GM19025 (cell line): ENCODE measurements around the gene TTC28.
"Not testable (repeated sequence)": the region's sequence is repeated elsewhere in the genome, so short reads cannot be mapped to it uniquely, and the experiment has no call there.

Experiments
- ATAC-seq: cut with Tn5 transposase; IDR thresholded peaks from one replicate; pipeline ENCODE4 v1.9.1; 2021; ENCODE audit warnings: mild to moderate bottlenecking, low read depth, moderate library complexity; ENCODE audit not compliant: unreplicated experiment

TTC28 gene

DNA sequence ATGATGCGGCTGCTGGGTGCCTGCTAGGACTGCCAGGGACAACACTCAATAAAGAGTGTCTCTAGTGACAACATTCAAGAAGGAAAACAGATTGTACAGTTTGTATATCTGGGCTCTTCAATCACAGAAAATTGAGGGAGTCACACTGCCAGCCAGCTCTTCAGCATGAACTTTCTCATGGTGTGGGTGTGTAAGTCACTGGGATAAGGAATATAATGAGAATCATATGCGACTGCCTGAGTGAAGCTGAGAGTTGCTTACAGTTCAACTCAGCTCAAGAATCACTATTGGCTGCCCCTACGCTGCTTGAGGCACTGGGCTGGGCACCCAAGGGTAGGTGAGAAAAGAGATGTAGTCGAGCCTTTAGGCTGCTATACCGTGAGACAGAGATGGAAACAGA, 432.5 kb downstream of the TTC28 start:
- ATAC-seq: no peak

DNA sequence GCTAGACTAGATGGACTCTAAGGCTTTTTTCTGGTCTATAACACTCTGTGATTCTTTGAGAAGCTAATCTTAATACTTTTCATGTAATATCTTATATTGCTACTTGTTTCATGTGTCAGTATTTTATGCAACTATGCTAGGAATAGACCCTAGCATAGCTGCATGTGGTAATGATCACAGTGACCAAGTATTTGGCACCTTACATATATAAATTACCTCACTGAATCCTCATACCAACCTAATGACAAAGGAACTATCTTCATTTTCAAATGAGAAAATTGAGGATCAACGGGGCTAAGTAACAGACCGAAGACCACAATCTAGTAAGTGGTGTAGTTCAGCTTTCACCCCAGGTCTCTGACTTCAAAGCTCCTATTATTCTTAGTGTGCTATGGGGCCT, 433.2 kb downstream of the TTC28 start:
- ATAC-seq: no peak

DNA sequence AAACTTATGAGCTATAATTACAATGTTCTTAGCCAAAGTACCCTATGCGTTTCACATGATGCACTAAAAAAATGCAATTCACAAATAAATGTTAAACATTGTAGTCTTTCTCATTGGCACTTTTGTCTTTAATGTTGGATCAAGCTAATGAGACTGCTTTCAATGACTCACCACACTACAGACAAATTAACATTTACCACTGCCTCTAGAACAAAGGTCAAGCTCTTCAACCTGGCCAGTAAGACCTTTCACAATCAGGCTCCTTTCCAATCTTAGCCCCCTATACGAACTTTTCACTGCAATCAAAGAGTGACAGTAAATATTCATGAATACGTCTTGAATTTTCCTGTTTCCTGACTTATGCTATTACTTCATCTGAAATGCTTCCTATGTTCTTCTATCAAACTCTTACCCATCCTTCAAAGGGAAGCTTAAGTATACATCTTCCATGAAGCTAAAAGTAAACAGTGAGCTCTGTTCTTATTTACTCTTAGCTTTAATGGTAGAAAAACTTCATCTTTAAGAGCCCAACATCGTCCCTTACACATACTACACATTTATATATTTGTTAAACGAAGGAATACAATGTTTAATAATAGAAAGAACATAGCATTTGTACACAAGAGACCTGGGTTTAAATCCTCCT, 433.9 kb downstream of the TTC28 start:
- no peak for ATAC-seq

DNA sequence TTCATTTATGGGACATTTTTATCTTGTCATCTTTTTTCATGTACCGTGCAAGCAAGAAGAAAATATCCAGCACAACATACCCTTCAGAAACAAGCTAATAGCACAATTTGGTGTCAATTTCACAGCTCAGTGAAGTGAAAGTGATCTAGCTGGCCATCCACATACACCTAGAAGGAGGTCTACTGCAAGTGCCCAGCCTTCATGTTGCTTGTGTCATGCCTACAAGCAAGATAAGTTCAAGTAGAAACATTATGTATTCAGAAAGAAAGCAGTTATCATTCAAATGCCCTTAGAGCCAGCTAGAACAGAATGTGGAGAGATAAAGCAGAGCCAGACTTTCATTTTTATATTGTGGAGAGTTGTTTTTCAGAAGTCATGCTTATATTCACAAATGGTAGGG, 434.9 kb downstream of the TTC28 start:
- ATAC-seq: no peak

DNA sequence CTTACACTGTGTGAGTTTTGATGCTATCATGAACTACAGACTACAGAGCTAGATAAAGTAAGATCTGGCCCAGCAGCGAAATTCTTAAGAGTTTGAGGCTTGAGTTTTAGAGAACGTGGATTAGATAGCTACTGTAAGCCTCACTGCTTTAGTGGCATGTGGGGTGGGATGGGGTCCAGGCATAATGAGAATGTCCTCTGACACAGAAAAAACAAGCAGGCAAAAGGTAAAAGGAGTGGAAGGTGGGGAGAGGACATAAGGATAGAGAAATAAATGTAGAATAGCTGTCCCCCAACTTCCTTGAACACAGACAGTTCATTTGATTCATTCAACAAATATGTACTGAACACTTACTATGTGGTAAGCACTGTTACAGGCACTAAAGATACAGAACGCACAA, 436.1 kb downstream of the TTC28 start:
- no peak for ATAC-seq

DNA sequence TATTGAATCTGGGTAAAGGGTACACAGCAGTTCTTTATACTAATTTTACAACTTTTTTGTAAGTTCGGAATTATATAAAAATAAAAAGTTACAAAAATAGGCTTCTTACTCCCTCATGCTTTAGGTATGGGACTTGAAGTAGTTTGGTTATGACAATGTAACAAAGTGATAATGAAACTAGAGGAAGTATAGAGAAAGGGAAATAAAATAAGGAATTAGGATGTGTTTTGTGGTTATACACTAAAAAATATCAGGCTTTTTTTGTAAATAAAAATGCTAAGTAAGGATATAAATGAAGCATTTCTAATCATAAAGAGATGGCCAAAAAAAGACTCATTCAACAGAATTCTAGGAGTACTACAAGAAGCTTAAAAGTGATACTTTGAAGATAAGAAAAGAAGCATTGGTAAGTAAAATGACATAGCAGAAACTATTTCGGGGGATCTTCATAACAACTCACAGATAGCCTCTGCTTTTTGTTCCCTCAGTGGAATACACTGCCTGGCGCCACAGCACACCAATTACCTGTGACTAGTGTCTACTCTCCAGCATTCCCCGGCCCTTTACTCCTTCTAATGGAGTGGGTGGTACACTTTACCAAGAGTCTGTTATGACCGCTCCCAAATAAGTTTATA, 437.9 kb downstream of the TTC28 start:
- ATAC-seq: no peak

DNA sequence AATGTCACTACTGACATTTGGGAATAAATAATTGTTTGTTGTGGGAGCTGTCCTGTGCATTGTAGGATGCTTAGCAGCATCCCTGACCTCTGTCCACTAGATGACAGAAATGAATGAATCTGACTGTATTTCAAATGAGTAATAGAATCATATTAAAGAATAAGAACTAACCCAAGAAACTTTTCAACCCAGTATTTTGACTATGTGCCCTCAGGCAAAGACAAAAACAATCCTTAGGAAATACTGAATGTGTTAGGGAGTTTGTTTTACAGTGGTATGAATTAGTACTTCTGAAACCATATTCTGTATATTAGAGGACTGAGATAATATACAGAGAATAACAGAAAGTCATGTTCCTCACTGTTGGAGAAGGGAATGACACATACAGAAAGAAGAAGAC, 439.7 kb downstream of the TTC28 start:
- no peak for ATAC-seq

DNA sequence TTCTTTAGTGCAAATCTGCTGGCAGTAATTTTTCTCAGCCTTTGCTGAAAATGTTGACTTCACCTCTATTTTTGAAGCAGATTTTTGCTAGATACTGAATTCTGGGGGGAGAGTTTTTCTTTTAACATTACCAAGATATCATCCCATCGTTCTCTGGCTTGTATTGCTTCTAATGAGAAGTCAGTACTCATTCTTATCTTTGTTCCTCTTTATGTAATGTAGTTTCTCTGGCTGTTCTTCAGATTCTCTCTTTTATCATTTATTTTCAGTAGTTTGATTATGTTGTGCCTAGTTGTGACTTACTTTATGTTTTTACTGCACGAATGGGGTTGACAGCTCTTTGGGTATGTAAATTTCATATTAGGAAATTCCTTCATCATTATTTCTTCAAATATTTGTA, 441.9 kb downstream of the TTC28 start:
- ATAC-seq: no peak

DNA sequence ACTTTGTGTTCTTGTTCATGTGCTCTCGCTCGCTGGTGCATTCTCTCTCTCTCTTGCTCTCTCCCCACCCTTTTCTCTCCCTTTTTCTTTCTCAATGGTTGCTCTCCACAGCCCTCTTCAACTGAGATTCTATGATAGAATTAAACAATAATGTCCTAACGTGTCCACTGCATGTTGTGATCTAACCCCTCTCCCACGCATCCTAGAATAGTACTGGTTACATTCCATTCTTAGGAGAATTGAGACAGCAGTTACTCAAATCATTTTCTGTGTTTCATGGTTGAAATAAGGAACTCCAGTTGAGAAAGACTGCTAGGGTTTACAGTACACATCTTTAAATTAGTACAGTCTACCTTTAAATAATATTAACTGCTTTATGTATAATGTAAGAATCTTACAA, 442.5 kb downstream of the TTC28 start:
- no peak for ATAC-seq

DNA sequence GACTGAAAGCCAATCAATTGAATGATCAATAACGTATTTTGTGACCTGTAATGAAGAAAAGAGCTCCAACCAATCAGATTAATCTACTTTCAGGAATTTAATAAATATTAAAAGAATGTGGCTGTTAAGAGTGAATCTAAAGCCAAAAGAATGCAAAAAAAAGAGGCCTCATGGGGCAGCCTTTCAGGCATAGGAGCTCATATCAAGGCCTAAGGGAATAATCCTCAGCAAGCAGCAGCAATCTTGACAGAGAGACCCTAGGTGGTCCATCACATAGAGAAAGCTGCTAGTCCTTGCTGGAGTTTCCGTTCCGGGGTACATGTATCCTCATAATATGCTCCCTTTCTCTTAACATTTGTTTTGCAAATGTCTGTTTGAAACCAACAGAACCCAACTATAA, 447.4 kb downstream of the TTC28 start:
- no peak for ATAC-seq

DNA sequence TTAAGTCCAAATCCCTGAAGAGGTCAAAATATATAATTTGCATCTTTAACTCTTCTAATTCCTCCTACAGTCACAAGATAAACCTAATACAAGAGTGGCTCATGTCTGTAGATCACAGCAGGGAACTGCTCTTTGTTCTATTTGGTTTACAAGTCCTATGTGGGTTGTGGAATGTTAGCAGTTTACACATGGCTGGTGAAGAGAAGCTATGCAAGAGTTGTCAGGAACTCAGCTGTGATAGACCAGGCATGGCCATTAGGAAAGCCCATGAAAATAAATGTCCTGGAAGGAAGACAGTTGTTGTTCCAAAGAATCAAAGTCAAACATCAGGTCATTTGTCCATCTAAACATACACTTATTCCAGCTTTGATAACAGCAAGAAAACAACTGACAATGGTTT, 448.2 kb downstream of the TTC28 start:
- no peak for ATAC-seq

DNA sequence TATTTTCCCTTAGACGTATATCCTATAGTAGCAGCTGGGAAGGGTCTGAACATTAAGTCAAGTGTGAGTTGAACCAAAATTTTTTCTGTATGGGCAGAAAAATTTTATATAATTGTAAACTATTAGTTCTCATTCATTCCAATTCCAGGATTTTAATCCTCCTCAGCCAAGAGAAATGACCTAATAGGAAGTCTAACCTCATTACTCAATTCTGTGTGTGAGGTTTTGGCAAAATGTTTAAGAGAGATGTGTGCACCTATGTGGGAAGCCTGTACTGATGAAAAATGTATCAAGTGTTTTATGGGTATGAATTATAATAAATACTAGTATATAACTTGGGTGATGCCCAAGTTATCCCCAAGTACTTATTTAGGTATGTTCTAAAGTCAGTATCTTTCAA, 449.0 kb downstream of the TTC28 start:
- ATAC-seq: no peak

DNA sequence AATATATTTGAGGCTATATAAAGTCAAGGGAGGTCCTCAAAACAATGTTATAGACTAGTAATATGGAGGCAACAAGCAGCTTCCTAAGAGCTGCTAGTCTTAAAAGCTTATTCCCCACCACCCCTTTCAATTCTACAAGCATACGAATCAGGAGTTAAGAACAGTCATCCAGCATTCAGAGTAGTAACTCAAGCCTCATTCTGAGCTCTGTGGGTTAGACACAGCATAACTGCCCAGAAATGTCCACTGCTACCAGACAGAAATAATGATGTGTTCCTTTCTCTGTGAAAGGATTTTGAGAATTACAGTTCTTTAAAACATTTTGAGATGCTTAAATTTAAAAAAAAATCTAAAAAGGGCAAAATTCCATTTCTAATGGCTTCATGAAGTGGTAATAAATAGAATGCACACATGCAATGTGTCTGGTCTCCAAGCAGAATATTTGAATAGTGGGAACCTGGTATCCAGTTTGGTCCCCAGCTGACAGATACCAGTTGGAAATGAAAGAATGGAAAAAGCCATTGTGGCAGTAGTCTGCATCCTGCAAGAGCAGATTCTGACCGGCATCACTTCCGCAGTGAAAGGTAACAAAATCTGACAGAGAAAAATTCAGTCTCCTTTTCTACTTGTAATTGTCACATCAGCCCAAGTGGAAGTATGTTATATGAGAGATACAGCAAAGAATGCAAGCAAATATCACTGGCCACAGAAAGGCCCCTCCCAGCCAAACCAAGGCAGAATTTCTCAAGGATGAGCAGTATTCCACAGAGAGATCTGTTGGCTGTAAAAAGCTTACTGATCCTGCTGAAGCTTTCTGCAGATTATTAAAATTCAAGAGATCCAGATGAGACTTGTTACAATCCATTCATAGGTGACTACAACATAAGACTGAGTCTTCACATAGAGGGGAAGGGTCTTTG, 449.8 kb downstream of the TTC28 start:
- ATAC-seq: no peak

DNA sequence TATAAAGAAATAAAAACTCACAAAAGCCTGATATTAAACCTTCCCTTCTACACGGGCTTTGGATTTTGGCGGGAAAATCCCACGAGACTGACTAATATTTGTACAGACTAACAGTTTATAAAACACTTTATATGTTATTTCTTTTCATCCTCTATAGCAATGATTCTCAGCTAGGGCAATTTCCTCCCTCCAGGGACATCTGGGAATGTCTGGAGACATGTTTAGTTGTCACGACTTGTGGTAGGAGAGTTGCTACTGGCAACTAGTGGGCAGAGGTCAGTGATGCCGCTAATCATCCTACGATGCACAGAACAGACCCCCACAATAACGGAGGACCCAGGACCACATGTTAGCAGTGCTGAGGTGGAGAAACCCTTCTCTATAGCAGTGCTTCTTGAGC, 455.8 kb downstream of the TTC28 start:
- ATAC-seq: no peak

DNA sequence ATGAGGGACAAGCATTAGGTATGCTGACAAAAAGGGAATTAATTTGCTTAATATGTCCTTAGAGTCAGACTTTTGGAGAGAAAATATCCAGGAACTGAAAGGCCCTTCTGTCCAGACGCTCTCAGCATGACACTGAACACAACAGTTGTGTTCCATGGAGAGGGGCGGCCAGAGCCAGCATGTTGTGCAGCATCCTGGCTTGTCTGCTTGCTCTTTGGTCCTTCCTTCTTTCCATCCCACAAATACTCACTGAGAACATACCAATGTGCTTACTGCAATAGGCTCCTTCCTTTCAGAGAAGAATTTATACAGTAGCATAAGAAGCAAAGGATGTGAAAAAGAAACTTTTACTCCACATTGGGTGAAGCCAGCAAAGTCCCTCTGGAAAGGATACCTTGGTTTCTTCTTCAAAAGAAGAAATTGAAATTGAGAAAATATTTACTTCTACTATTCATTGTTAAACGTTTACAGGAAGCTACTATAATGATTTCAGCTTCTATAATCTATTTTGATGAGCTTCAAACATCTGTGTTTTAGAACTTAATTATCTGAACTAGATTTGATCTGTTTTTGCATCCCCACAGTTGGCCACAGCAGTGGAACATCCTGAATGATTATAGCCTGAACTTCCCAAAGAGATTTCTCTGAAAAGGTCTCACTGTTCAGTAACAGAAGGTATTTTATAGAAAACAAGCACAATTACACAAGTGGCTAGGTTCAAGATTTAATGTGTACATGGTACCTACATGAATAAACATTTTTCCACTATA, 456.5 kb downstream of the TTC28 start:
- ATAC-seq: no peak

DNA sequence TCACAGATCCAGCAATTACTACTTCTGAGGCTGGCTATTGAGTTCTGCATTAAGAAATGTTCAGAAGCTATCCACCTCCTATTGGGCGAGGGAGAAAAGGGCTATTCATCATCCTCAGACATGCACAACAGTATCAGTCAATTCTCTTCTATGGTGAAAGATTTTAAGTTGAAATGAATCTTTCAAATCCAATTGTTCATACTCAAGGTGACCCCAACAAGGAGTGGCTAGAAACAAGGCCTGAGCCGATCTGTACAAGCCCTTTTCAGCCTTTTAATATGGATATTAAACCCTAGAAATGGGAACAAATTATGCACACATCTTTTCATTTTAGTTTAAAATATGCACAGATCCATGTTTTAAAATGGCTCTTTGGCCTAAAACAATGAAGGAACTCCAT, 457.1 kb downstream of the TTC28 start:
- ATAC-seq: no peak

DNA sequence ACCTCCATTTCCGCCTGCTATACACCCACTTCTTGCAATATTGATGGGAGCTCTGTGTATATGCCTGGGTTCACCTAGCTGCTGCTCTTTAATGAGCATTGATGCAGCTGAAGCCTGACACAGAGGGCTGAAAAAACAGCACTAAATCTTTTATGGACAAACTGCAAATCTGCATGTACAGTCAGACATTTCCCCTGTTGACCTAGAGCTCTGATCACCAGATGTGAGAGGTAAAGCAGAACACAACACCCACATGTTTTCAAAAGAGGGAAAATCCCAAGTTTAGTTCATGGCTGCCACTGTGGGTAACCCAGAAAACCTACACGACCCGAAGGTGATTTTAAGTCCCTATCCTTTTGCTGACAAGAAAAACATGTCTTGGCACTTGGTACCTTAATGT, 457.6 kb downstream of the TTC28 start:
- no peak for ATAC-seq

DNA sequence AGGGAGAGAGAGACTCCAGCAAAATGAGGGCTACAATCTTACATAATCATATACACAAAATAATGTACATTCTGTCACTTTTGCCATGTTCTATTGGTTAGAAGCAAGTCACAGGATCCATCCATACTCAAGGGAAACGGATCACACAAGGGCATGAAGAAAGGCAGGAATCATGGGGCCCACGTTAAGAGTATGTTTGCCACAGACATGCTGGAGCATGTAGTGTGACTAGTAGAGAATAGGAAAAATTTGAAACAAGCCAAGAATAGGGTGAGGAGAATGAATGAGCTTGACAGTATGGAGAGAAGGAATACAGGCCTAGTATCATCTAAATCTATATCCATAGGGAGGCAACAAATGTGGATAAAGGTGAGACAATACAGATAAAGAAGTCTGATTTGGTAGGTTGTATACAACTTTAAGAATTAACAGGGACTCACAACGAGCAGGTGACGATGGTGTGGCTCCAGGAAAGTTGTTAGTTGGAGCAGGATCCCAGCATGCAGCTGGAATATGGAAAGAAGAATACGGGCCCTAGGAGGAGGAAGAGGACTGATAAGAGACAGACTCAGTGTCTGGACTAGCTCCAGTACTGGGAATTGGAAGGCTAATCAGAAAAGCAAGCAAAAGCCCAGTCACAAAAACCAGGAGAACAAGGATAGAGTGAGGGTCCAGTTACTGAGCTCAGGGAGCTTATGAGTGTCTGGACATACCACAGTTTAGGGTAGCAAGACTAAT, 458.8 kb downstream of the TTC28 start:
- no peak for ATAC-seq

DNA sequence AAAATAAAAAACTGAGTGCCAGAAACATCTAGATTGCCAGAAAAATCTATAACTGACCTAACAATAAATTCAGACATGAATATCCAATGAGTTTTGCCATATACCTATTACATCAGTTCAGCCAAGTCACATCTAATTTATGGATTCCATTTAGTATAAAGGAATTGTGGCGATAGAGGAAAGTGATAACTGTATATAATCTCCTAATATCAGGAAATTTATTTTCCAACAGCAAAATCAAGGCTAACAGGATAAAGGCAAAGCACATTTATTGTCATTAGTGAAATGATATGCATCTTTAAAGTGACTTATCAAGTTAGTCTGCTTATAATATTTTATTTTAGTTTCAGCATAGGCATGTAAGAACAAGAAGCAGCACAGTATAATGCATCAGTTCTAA, 462.4 kb downstream of the TTC28 start:
- ATAC-seq: no peak

DNA sequence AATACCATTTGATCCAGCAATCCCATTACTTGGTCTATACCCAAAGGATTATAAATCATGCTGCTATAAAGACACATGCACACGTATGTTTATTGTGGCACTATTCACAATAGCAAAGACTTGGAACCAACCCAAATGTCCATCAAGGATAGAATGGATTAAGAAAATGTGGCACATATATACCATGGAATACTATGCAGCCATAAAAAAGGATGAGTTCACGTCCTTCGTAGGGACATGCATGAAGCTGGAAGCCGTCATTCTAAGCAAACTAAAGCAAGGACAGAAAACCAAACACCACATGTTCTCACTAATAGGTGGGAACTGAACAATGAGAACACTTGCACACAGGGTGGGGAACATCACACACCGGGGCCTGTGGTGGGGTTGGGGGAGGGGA, 464.9 kb downstream of the TTC28 start:
- ATAC-seq: not testable (repeated sequence)
